Forelimb muscle (tissue), 1 donor: ENCODE results near the gene RPL18A. TPM values are rescaled to one million over a fixed set of nuclear protein-coding genes. Genes with fewer than 3 reads are reported as not detected.

Experiments used
- DNase-seq: peaks from one replicate; pipeline ENCODE4 v3.0.0-alpha.2; 2013; ENCODE audit warnings: low read depth
- polyA plus RNA-seq: library from polyadenylated mRNA; unstranded; fragments of 120-200 nt; gene quantifications from one replicate; pipeline ENCODE4 v1.2.1, GENCODE V29; 2013; ENCODE audit not compliant: insufficient read length

Gene RPL18A
- polyA plus RNA-seq: 2,721 TPM

GRCh38 chr19:17859533-17860330 is at the start of gene RPL18A:
Gene RPL18A, plus strand, starts transcription at chr19:17859910. Its CDS starts 47 bp downstream, at chr19:17859957.
- peak; percentile 99 for DNase-seq

GRCh38 chr19:17811103-17811502 is 48.6 kb upstream of the RPL18A start:
- no peak for DNase-seq

- no peak for DNase-seq
Measured at GRCh38 chr19:17811681-17812080, 48.0 kb upstream of the RPL18A start.

- no peak for DNase-seq
Measured at GRCh38 chr19:17812099-17812498, 47.6 kb upstream of the RPL18A start.

- no peak for DNase-seq
Measured at GRCh38 chr19:17817668-17818363, 41.9 kb upstream of the RPL18A start.

- DNase-seq: no peak
Measured at GRCh38 chr19:17821190-17821589, 38.5 kb upstream of the RPL18A start, which contains the start of gene INSL3. Gene INSL3, minus strand, starts transcription at chr19:17821519. Its CDS starts 13 bp downstream, at chr19:17821506.

- no peak for DNase-seq
Measured at GRCh38 chr19:17824339-17824738, 35.4 kb upstream of the RPL18A start.

GRCh38 chr19:17826508-17827056 is 33.1 kb upstream of the RPL18A start:
- no peak for DNase-seq

GRCh38 chr19:17829855-17830566 is 29.7 kb upstream of the RPL18A start:
- no peak for DNase-seq

GRCh38 chr19:17830567-17831418 is 28.9 kb upstream of the RPL18A start:
- DNase-seq: no peak

GRCh38 chr19:17831419-17831888 is 28.3 kb upstream of the RPL18A start:
- DNase-seq: no peak

GRCh38 chr19:17832443-17833208 is 27.1 kb upstream of the RPL18A start:
- DNase-seq: no peak

- DNase-seq: no peak
Measured at GRCh38 chr19:17834350-17835181, 25.1 kb upstream of the RPL18A start.

GRCh38 chr19:17835182-17836006 is 24.3 kb upstream of the RPL18A start:
- DNase-seq: no peak

GRCh38 chr19:17836530-17836929 is 23.2 kb upstream of the RPL18A start:
- no peak for DNase-seq

- DNase-seq: no peak
Measured at GRCh38 chr19:17837972-17838371, 21.7 kb upstream of the RPL18A start.

GRCh38 chr19:17840019-17840418 is 19.7 kb upstream of the RPL18A start:
- DNase-seq: no peak

- DNase-seq: no peak
Measured at GRCh38 chr19:17841371-17841809, 18.3 kb upstream of the RPL18A start.
